Right hindlimb (tissue), 1 donor: ENCODE data around the gene RIT2.

ENCODE experiments used
- DNase-seq: peaks from one replicate; pipeline ENCODE4 v3.0.0-alpha.2; 2018

Gene RIT2

DNA sequence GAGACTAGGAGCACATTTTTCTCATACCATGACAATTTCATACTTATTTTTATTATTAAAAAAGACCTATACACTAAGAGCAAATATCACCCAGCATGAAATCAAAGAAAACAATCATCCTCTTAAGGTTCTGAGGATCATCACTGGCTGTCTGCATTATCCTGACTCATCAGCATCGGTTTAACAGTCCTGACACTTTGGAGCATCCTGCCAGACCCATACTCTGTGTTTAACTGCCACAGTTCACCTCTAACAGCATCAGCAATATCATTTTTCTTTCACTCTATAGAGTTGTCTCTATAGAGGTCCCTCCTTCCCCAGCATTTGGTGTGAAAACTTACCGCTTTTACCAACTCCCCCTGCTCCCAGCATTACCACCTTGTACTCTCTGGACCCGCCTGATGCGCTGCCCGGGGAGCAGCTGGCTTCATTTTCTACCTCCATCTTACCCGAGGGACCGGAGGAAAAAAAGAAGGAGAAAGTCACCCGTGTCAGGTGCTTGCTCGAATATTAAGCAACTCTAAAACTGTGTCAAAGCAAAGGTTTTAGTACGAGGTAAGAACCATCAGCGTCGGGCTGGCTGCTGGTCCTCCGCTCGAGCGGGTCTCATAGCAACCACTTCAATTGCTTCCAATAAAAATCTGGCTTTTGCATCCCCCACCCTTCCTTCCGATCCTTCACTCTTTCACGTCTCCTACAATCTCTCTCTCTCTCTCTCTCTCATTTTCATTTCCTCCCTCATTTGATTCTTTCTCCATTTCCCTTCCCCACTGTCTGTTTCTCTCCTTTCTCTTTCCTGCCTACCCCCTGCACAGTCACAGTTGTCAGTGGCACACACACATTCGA lies at the start of gene RIT2:
Gene RIT2 (minus strand): TSS at position 610 of the 846 bp plus-strand sequence.
- DNase-seq, result no peak

DNA sequence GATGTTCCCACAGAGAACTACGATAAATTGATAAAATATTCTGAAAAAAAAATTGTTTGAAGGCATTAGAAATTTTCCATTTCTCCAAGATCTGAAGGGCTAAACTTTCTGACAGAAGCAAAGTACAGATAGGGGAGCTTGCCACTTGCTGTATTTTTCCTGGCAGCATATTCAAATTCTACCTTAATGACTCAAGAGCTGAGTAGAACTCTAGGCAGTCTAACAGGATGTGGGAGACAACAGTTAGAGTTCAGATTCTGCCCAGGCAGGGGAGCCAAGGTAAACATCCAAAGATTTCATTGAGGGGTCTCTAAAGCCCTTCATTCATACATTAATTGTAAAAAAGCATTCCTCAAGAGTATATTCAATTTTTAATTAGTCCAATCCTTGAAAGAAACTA lies 46.0 kb upstream of the RIT2 start:
- DNase-seq, result no peak

GRCh38 chr18:43160509-43160908 lies 45.0 kb upstream of the RIT2 start:
- DNase-seq, result no peak

DNA sequence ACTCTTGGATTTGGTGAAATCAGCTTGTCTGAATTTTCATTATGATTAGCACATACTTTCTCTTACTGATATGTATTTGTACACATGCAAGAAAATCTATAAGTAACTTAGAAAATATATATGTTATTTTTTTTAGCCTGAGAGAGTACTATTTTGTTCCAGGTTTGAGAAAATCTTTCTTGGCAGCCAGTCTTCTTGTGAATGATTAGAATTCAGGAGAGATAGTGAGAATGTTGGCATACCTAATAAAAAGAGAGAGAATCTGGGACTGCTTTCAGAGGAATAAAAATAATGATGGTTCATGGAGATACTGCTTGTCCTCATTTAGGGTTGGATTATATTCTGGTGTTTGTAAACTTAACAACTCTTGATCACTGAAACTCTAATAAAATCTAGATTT lies 44.4 kb upstream of the RIT2 start:
- no peak for DNase-seq

GRCh38 chr18:43159086-43159770 lies 43.7 kb upstream of the RIT2 start:
- DNase-seq, result no peak

DNA sequence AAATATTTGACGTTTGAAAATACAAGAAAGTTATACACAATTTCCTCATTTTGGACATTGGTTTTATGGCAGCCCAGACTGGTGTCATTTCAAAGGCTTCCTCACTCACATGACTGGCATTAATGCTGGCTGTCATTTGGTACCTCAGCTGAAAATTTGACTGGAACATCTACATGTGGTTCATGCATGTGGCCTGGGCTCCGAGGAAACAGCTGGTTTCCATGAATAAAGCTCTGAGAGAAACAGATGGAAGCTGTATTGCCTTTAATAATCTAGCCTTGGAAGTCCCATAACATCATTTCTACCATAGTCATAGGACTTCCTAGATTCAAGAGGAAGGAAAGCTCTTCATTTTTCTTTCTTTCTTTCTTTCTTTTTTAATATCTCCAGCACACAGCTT lies 42.9 kb upstream of the RIT2 start:
- no peak for DNase-seq

GRCh38 chr18:43155842-43156241 lies 40.4 kb upstream of the RIT2 start:
- no peak for DNase-seq

GRCh38 chr18:43148231-43148630 lies 32.7 kb upstream of the RIT2 start:
- no peak for DNase-seq

- DNase-seq, result no peak
Measured at GRCh38 chr18:43141208-43141607, 25.7 kb upstream of the RIT2 start.

DNA sequence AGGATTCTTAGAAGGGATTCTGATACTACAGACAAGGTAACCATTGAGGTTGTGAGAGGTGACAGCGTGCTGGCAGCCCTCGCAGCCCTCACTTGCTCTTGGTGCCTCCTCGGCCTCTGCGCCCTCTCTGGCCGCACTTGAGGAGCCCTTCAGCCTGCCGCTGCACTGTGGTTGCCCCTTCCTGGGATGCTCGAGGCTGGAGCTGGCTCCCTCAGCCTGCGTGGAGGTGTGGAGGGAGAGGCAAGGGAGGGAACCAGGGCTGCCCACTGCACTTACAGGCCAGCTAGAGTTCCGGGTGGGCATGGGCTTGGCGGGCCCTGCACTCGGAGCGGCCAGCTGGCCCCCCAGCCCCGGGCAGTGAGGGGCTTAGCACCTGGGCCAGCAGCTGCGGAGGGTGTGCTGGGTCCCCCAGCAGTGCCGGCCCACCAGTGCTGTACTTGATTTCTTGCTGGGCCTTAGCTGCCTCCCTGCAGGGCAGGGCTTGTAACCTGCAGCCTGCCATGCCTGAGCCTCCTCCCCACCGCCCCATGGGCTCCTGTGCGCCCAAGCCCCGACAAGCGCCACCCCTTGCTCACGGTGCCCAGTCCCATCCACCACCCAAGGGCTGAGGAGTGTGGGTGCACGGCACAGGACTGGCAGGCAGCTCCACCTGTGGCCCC lies 23.9 kb upstream of the RIT2 start:
- no peak for DNase-seq

DNA sequence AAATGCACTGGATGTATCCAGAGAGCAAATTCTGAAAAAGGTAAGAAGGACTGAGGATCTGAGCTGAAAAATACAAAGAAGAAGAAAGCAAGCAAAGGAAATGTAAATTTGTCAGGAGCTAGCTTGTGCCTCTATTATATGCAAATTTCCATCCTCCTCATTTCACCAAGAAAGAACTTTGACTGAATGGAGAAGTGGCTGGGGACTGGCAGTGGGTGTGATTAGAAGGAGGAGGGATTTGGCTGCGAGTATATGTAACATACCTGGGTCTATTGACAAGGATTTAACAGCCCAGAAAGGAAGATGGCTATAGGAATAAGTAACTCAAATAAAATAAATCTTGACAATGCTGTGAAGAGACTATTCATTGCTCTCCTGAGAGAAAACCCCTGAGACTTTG lies 19.4 kb upstream of the RIT2 start:
- no peak for DNase-seq

GRCh38 chr18:43130716-43131260 lies 15.3 kb upstream of the RIT2 start:
- no peak for DNase-seq

DNA sequence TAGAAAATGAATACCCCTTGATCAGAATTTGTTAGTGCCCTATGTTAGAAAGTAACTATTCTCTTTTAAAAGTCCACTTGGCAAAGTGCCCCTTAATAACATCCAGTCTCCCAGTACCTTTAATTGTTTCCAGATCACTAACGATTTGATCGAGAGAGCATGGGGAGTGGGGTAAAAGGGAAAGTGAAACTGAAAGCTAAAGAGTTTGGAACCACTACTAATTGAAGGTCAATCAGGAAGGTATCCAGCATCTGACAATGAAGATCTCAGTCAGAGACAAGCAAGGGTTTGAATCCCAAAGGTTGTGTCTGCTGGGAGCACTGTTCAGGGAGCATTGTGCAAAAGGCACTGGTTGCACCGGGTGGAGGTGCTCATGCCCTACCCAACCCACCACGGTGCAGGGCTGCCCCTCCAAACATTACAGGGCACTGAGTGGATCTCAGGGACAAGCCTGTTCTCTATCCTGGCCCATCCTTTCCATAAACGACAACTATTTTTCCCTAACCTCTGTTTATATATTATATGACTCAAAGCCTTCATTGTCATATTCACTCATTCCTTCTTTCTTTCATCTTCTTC lies 14.6 kb upstream of the RIT2 start:
- no peak for DNase-seq

- no peak for DNase-seq
Measured at GRCh38 chr18:43125471-43125870, 10.0 kb upstream of the RIT2 start.

GRCh38 chr18:43122955-43123354 lies 7.5 kb upstream of the RIT2 start:
- no peak for DNase-seq

- no peak for DNase-seq
Measured at GRCh38 chr18:43116699-43117294, 1.3 kb upstream of the RIT2 start.

DNA sequence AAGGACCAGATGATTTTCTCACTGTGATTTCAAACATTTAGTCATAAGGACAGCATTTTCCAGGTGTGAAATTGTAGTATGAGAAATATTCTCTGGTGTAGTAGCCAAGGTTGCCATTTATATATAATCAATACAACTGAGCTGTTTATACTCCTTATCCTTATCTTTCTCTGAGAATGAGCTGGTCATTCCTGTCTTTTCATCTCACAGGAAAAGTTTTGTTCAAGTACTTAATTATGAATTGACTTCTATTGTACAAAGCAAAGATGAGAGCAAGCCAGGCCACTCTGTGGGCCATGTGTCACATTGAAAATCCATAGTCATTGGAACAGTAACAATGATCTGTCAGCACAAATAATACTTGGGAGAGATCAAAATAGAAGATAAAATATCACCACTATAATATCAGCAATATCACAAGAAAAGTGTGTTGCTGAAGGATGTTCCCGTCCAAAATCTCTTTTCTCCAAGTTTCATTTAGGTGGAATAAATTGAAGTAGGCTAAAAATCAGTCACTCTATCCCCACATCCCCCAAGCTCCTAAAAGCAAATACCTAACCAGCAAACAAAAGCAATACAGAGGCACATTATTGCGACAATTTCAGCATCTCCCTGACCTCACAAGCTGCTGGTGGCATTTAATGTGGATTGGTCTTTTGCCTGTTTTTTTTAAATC lies 2.1 kb downstream of the RIT2 start:
- no peak for DNase-seq

DNA sequence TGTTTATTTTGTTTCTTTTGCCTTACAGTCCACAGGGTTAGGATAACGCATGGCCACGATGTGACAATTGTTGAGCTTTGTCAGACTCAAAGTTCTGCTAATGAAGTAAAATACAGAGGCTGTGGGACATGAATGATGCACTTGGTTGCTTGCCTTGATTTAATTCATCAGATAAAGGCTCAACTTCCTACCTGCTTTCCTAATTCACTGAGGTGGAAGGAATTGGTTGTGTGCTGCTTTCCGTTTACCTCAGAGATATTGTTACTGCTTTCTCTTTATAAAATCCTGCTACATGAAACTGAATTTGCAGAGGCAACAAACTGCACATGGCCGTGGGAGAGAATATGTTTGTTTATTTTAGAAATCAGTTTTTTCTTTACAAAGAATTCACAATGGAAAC lies 6.6 kb downstream of the RIT2 start:
- no peak for DNase-seq

DNA sequence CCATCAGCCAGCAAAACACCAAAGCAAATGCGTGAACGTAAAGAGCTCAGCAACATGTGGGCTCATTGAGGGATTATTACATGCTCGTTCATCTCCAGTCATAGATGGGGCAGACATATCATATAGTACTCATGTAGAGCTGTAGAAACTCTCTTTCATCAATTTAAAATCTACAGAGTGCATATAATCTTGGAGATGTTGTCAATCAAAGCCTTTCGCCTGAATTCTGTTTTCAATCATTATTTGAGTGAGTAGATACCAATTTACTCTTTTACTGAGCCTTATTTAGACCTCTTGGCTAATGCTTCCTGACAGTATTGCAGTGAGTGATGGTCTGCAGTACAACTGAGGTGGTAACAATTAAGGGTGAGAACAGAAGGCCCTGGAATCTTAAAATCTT lies 7.0 kb downstream of the RIT2 start:
- DNase-seq, result no peak

DNA sequence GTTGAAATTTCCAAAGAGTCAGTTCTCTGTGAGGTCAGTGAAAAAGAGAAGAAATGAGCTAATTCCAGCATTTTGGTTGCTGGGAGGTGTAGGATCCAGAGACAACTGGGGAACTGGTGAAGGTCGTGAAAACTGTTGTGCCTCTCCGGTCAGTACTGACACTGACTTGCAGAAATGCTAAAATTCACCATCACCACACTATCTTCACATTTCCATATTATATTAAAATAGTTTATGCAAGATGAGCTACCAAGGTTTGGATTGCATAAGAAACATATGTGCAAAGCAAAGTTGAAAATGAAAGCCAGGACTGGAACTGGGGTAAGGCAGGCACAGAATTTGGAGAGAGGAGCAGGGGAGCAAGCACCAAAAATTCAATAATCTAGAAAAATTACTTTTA lies 21.8 kb downstream of the RIT2 start:
- no peak for DNase-seq

- no peak for DNase-seq
Measured at GRCh38 chr18:43092539-43092938, 22.9 kb downstream of the RIT2 start.

GRCh38 chr18:43081396-43081795 lies 34.1 kb downstream of the RIT2 start:
- DNase-seq, result no peak
